Ascending aorta (tissue), 2 donors: ENCODE data around the gene TYW1. TPM values are rescaled to one million over a fixed set of nuclear protein-coding genes. Genes with fewer than 3 reads are reported as not detected.
"Not testable (repeated sequence)": the region's sequence is repeated elsewhere in the genome, so short reads cannot be mapped to it uniquely, and the experiment has no call there.

Experiments
- DNase-seq, 2 donors: peaks; one replicate each; pipeline ENCODE4 v3.0.0-alpha.2; 2019; ENCODE audit warnings: low spot score in 2 of 2
- H3K27ac ChIP-seq, 2 donors: fragments of 200-600 bp; sonication (generic); one replicate each; pipeline ENCODE4 v1.5.1; 2016 to 2017; ENCODE audit warnings: mild to moderate bottlenecking in 1 of 2
- H3K27me3 ChIP-seq: fragments of 200-600 bp; sonication (generic); one replicate; pipeline ENCODE4 v1.5.1; 2017
- H3K36me3 ChIP-seq, 2 donors: fragments of 200-600 bp; sonication (generic); one replicate each; pipeline ENCODE4 v1.5.1; 2016
- H3K4me1 ChIP-seq, 2 donors: fragments of 200-600 bp; sonication (generic); one replicate each; pipeline ENCODE4 v1.5.1; 2016 to 2017; ENCODE audit warnings: mild to moderate bottlenecking in 1 of 2
- H3K4me3 ChIP-seq, 2 donors: fragments of 200-600 bp; sonication (generic); one replicate each; pipeline ENCODE4 v1.5.1; 2016 to 2017; ENCODE audit warnings: mild to moderate bottlenecking in 1 of 2
- H3K9me3 ChIP-seq, 2 donors: fragments of 200-600 bp; sonication (generic); one replicate each; pipeline ENCODE4 v1.5.1; 2016
- CTCF ChIP-seq, 3 experiments: fragments of 200-600 bp in 2 of 3; fragments of 450-650 bp in 1 of 3; sonication (generic) in 2 of 3; IDR thresholded peaks; one replicate each; pipeline ENCODE4 v1.5.1; 2016 to 2019; ENCODE audit warnings: antibody characterized with exemption in 3 of 3, mild to moderate bottlenecking in 1 of 3, moderate library complexity in 1 of 3
- intact Hi-C: fragments of 100-400 bp; cut with DNase I; formaldehyde crosslinking; loops from one replicate; pipeline ENCODE4 v1.15.1; 2023
- total RNA-seq: library from RNA; depleted of rRNA; stranded (reverse); fragments of >200 nt; gene quantifications from one replicate; pipeline ENCODE4 v1.1.0, GENCODE V29; 2016

Gene TYW1
- total RNA-seq, 1 donor from 2014 or later, result 2.1 TPM

GRCh38 chr7:67056683-67057082, 60.0 kb downstream of the TYW1 start:
- H3K4me1 ChIP-seq, result no peaks in the 10 kb centered on the region
- H3K4me3 ChIP-seq, result no peak overlapping the region
- intact Hi-C loops, result no loop called here
- no peaks in the 10 kb centered on the region for H3K9me3 ChIP-seq
- H3K27ac ChIP-seq, result no peak overlapping the region
- DNase-seq, result no peak
- H3K36me3 ChIP-seq, result peaks cover 1 to 11% of the 10 kb centered on the region in 2 donors
- no peaks in the 10 kb centered on the region for H3K27me3 ChIP-seq
- TF ChIP-seq CTCF (IDR thresholded peaks at IDR 0.05), result no peak

GRCh38 chr7:67061321-67061720, 64.7 kb downstream of the TYW1 start:
- DNase-seq, H3K27ac ChIP-seq, H3K4me1 ChIP-seq, H3K27me3 ChIP-seq, H3K4me3 ChIP-seq, H3K9me3 ChIP-seq, intact Hi-C loops: not testable (repeated sequence)
- peaks cover 0 to 14% of the 10 kb centered on the region in 2 donors for H3K36me3 ChIP-seq

- H3K27me3 ChIP-seq, H3K9me3 ChIP-seq, H3K36me3 ChIP-seq, H3K4me3 ChIP-seq, DNase-seq, H3K4me1 ChIP-seq, intact Hi-C loops, H3K27ac ChIP-seq: not testable (repeated sequence)
Observed at GRCh38 chr7:67062802-67063201, 66.2 kb downstream of the TYW1 start.

GRCh38 chr7:67066950-67067622, 70.5 kb downstream of the TYW1 start:
- not testable (repeated sequence) for DNase-seq

GRCh38 chr7:67076120-67076519, 79.5 kb downstream of the TYW1 start:
- intact Hi-C loops, DNase-seq: not testable (repeated sequence)

More at GRCh38 chr7:67066950-67067622, 70.5 kb downstream of the TYW1 start:
- peaks cover 11 to 30% of the 10 kb centered on the region in 2 donors for H3K36me3 ChIP-seq
- intact Hi-C loops, H3K27me3 ChIP-seq, H3K9me3 ChIP-seq, H3K4me1 ChIP-seq: not testable (repeated sequence)
- peak overlapping the region; percentile 24 to 43 for H3K4me3 ChIP-seq
- peak overlapping the region in 1 of 2 donors; percentile 18 for H3K27ac ChIP-seq

GRCh38 chr7:67082880-67083279, 86.2 kb downstream of the TYW1 start:
- H3K27me3 ChIP-seq, H3K4me1 ChIP-seq, intact Hi-C loops, H3K9me3 ChIP-seq, DNase-seq, H3K27ac ChIP-seq, H3K4me3 ChIP-seq: not testable (repeated sequence)
- H3K36me3 ChIP-seq, result peaks cover 4 to 11% of the 10 kb centered on the region in 2 donors

More at GRCh38 chr7:67076120-67076519, 79.5 kb downstream of the TYW1 start:
- H3K36me3 ChIP-seq, result peaks cover 5 to 39% of the 10 kb centered on the region in 2 donors
- H3K9me3 ChIP-seq, result peaks cover 10 to 32% of the 10 kb centered on the region in 2 donors
- H3K27ac ChIP-seq, H3K27me3 ChIP-seq, H3K4me1 ChIP-seq, H3K4me3 ChIP-seq: not testable (repeated sequence)

GRCh38 chr7:67089261-67089660, 92.6 kb downstream of the TYW1 start:
- H3K4me3 ChIP-seq, intact Hi-C loops: not testable (repeated sequence)

GRCh38 chr7:67091053-67091452, 94.4 kb downstream of the TYW1 start:
- intact Hi-C loops, H3K4me1 ChIP-seq: not testable (repeated sequence)

More at GRCh38 chr7:67089261-67089660, 92.6 kb downstream of the TYW1 start:
- not testable (repeated sequence) for H3K27ac ChIP-seq, DNase-seq, H3K9me3 ChIP-seq, H3K36me3 ChIP-seq, H3K4me1 ChIP-seq, H3K27me3 ChIP-seq

GRCh38 chr7:67098031-67098430, 101.4 kb downstream of the TYW1 start:
- H3K9me3 ChIP-seq, H3K27me3 ChIP-seq, H3K4me3 ChIP-seq, H3K27ac ChIP-seq, DNase-seq, intact Hi-C loops, H3K4me1 ChIP-seq: not testable (repeated sequence)
- H3K36me3 ChIP-seq, result peaks cover 10 to 15% of the 10 kb centered on the region in 2 donors

More at GRCh38 chr7:67091053-67091452, 94.4 kb downstream of the TYW1 start:
- not testable (repeated sequence) for H3K27ac ChIP-seq, H3K4me3 ChIP-seq, H3K9me3 ChIP-seq, H3K27me3 ChIP-seq, H3K36me3 ChIP-seq, DNase-seq

GRCh38 chr7:67099406-67099805, 102.8 kb downstream of the TYW1 start:
- DNase-seq, intact Hi-C loops, H3K9me3 ChIP-seq, H3K4me3 ChIP-seq, H3K4me1 ChIP-seq, H3K27ac ChIP-seq, H3K27me3 ChIP-seq: not testable (repeated sequence)
- peaks cover 10 to 15% of the 10 kb centered on the region in 2 donors for H3K36me3 ChIP-seq

GRCh38 chr7:67100038-67100437, 103.4 kb downstream of the TYW1 start:
- H3K9me3 ChIP-seq, H3K4me3 ChIP-seq, H3K27ac ChIP-seq, DNase-seq, H3K4me1 ChIP-seq, intact Hi-C loops, H3K27me3 ChIP-seq: not testable (repeated sequence)
- peaks cover 10 to 13% of the 10 kb centered on the region in 2 donors for H3K36me3 ChIP-seq
